Thoracic aorta (tissue), 2 donors: Measurements from ENCODE around the gene CD40LG. TPM values are rescaled to one million over a fixed set of nuclear protein-coding genes. Genes with fewer than 3 reads are reported as not detected.

Experiments used
- ATAC-seq: fragments of 150-250 bp; one replicate; pipeline ENCODE4 v1.8.0; 2017; ENCODE audit warnings: low read depth; ENCODE audit not compliant: insufficient number of reproducible peaks, low FRiP score
- DNase-seq: peaks from one replicate; pipeline ENCODE4 v3.0.0-alpha.2; 2020; ENCODE audit warnings: low spot score
- H3K27ac ChIP-seq, 2 donors: fragments of 200-600 bp; sonication (generic); 1 replicate in 1 of 2; 2 replicates in 1 of 2; pipeline ENCODE4 v1.5.1; 2016; ENCODE audit warnings: mild to moderate bottlenecking in 2 of 2, moderate library complexity in 2 of 2
- H3K27me3 ChIP-seq: fragments of 200-600 bp; sonication (generic); replicated peaks from 2 replicates; pipeline ENCODE4 v1.6.0; 2016; ENCODE audit warnings: mild to moderate bottlenecking; ENCODE audit not compliant: insufficient read depth
- H3K36me3 ChIP-seq: fragments of 200-600 bp; sonication (generic); one replicate; pipeline ENCODE4 v1.5.1; 2016
- H3K4me1 ChIP-seq, 2 donors: fragments of 200-600 bp; sonication (generic); 1 replicate in 1 of 2; 2 replicates in 1 of 2; pipeline versions ENCODE4 v1.5.1 to v1.6.0; 2016; ENCODE audit warnings: low read depth in 2 of 2, mild to moderate bottlenecking in 1 of 2; ENCODE audit not compliant: control insufficient read depth in 1 of 2
- H3K4me3 ChIP-seq: fragments of 200-600 bp; sonication (generic); 2 replicates; pipeline ENCODE4 v1.5.1; 2016; ENCODE audit warnings: mild to moderate bottlenecking
- H3K9me3 ChIP-seq: fragments of 200-600 bp; sonication (generic); 2 replicates; pipeline ENCODE4 v1.5.1; 2016
- CTCF ChIP-seq: fragments of 200-600 bp; sonication (generic); IDR thresholded peaks from one replicate; pipeline ENCODE4 v1.5.1; 2019; ENCODE audit warnings: antibody characterized with exemption
- total RNA-seq, 2 donors: library from RNA; depleted of rRNA; stranded (reverse); fragments of >200 nt; gene quantifications; one replicate each; pipeline versions ENCODE4 v1.1.0 to v1.2.3, GENCODE V29; 2016

The CD40LG gene
- total RNA-seq, 2 donors from 2014 or later = 0.42 TPM; not detected in 1

- no peaks in the 10 kb centered on the region for H3K27me3 ChIP-seq
- no peaks in the 10 kb centered on the region for H3K4me1 ChIP-seq
- H3K36me3 ChIP-seq = no peaks in the 10 kb centered on the region
- H3K4me3 ChIP-seq = no peak overlapping the region
- ATAC-seq (no peak), DNase-seq (no peak)
- TF ChIP-seq CTCF = no peak
- H3K9me3 ChIP-seq = no peaks in the 10 kb centered on the region
- H3K27ac ChIP-seq = no peak overlapping the region
These were observed 11.2 kb downstream of the CD40LG start for GRCh38 chrX:136659174-136659573.

DNA sequence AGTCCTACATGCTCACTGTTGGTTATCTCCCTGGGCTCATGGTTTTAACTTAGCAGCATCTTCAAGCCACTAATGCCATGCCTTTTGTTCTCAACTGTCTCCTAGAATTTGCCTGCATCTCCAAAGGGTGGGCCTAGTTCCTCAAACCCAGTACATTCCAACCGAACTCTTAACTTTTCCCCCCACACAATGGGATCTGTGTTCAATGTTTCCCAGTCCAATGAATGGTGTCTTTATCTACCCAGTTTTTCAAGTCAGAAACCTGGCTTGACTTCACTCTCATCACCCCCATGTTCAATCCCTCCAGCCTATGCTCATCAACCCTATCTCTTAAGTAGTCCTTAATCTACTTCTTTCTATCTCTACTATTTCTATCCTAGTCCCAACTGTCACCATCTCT is 12.9 kb downstream of the CD40LG start:
- Histone ChIP-seq H3K36me3 (no peaks in the 10 kb centered on the region), H3K4me3 (no peak overlapping the region), H3K27ac (no peak overlapping the region), H3K9me3 (no peaks in the 10 kb centered on the region), H3K27me3 (no peaks in the 10 kb centered on the region), H3K4me1 (no peaks in the 10 kb centered on the region)
- DNase-seq = no peak
- no peak for TF ChIP-seq CTCF
- no peak for ATAC-seq

- Histone ChIP-seq H3K27me3 (no peaks in the 10 kb centered on the region), H3K9me3 (no peaks in the 10 kb centered on the region), H3K27ac (no peak overlapping the region), H3K4me1 (no peaks in the 10 kb centered on the region), H3K36me3 (no peaks in the 10 kb centered on the region), H3K4me3 (no peak overlapping the region)
- ATAC-seq (no peak), DNase-seq (no peak)
- TF ChIP-seq CTCF = no peak
These were observed 14.1 kb downstream of the CD40LG start for GRCh38 chrX:136662104-136662503.

DNA sequence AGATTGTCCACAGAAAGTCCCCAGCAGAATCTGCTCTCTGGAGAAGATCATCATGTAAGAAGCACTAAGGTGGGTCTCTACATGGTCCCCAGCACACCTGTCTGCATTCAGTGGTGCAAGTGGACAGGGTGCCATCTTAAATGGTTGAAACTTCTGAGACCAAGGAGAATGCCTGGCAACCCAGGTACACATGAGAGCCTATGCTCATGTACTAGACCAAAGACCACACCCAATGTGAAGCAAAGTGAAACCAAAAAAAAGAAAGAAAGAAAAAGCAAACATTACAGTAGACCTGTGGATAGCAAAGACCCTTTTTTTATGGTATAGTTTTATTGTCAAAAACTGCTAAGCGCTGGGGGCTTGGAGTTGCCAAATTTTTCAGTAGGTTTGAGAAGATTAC is 15.0 kb downstream of the CD40LG start:
- no peak for ATAC-seq
- no peak for DNase-seq
- H3K36me3 ChIP-seq = peaks cover under 1% of the 10 kb centered on the region
- H3K27ac ChIP-seq = no peak overlapping the region
- no peaks in the 10 kb centered on the region for H3K4me1 ChIP-seq
- H3K9me3 ChIP-seq = no peaks in the 10 kb centered on the region
- TF ChIP-seq CTCF = no peak
- no peaks in the 10 kb centered on the region for H3K27me3 ChIP-seq
- no peak overlapping the region for H3K4me3 ChIP-seq

GRCh38 chrX:136665258-136665900 is 17.4 kb downstream of the CD40LG start:
- ATAC-seq (no peak), DNase-seq (no peak)
- Histone ChIP-seq H3K9me3 (no peaks in the 10 kb centered on the region), H3K4me3 (no peak overlapping the region), H3K4me1 (no peaks in the 10 kb centered on the region), H3K36me3 (peaks cover 6% of the 10 kb centered on the region), H3K27ac (no peak overlapping the region), H3K27me3 (no peaks in the 10 kb centered on the region)
- TF ChIP-seq CTCF = no peak
